Naive thymus-derived CD8-positive, alpha-beta T cell (primary cell): ENCODE measurements around the gene AHNAK. TPM values are rescaled to one million over a fixed set of nuclear protein-coding genes. Genes with fewer than 3 reads are reported as not detected.
A peak's percentile ranks its signal among the peaks of the same experiment; 100 is the strongest.

Source experiments
- ATAC-seq, 2 donors: fragments of 150-1000 bp; cut with Tn5 transposase in 1 of 2; sonication (Bioruptor Pico), chemical (Tn5 transposase) in 1 of 2; 1 replicate in 1 of 2; 2 replicates in 1 of 2; pipeline ENCODE4 v1.10.0; 2021; ENCODE audit warnings: mild to moderate bottlenecking in 2 of 2, moderate library complexity in 2 of 2
- POLR2A ChIA-PET: fragments of 350-600 bp; sonication (Branson Sonifier 250); formaldehyde crosslinking; loops from one replicate; lab custom pipeline; 2021; ENCODE audit warnings: antibody characterized with exemption; lab: Charles Lee
- DNase-seq, 10 donors: peaks; one replicate each; pipeline versions ENCODE4 v3.0.0 to v3.0.0-alpha.2; 2020 to 2022
- H3K27ac Mint-ChIP-seq, 10 donors: one replicate each; pipeline ENCODE4 v1.8.0; 2020 to 2022; ENCODE audit warnings: mild to moderate bottlenecking in 10 of 10, mixed read lengths in 10 of 10, moderate library complexity in 4 of 10, inconsistent platforms in 1 of 10
- H3K27me3 Mint-ChIP-seq, 5 donors: one replicate each; pipeline ENCODE4 v1.8.0; 2021 to 2022; ENCODE audit warnings: mixed read lengths in 5 of 5
- H3K36me3 Mint-ChIP-seq, 3 donors: one replicate each; pipeline ENCODE4 v1.8.0; 2020 to 2022; ENCODE audit warnings: mixed read lengths in 3 of 3, mild to moderate bottlenecking in 2 of 3, inconsistent platforms in 1 of 3
- H3K4me1 Mint-ChIP-seq, 4 donors: one replicate each; pipeline ENCODE4 v1.8.0; 2021 to 2022; ENCODE audit warnings: mixed read lengths in 4 of 4
- H3K4me3 Mint-ChIP-seq, 10 donors: one replicate each; pipeline ENCODE4 v1.8.0; 2020 to 2022; ENCODE audit warnings: mild to moderate bottlenecking in 10 of 10, mixed read lengths in 10 of 10, moderate library complexity in 6 of 10, inconsistent platforms in 1 of 10
- H3K9me3 Mint-ChIP-seq, 9 donors: one replicate each; pipeline ENCODE4 v1.8.0; 2020 to 2022; ENCODE audit warnings: mixed read lengths in 9 of 9, mild to moderate bottlenecking in 3 of 9, inconsistent platforms in 1 of 9, moderate library complexity in 1 of 9
- polyA plus RNA-seq, 3 donors: library from polyadenylated mRNA; unstranded; fragments of 300-500 nt; fragmentation: Illumina TruSeq; gene quantifications; one replicate each; pipeline ENCODE4 v1.2.3, GENCODE V29; 2021
- total RNA-seq, 8 experiments: library from RNA in 2 of 8; stranded (reverse) in 2 of 8; gene quantifications; one replicate each; pipeline ENCODE4 v1.2.3 and lab custom pipeline; 2021 to 2026

Gene AHNAK
- total and polyA plus RNA-seq, 5 experiments from 2014 or later = 7.7 to 231 (median 19.8) TPM

DNA sequence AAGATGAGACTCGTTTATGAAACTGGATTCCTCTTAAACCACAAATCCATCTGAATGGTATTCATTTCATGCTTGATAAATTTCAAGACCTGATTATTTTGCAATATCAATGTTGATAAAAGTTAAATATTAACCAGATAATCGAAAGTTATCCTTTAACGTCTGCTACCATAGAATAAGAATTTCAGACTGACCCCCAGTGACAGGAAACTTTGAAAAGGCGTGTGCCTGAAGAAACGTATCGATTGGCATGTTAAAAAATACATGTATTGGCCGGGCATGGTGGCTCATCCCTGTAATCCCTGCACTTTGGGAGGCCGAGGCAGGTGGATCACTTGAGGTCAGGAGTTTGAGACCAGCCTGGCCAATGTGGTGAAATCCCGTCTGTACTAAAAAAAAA, 113.9 kb downstream of the AHNAK start:
- DNase-seq = no peak
- Mint-ChIP-seq H3K27ac (no peak overlapping the region), H3K27me3 (no peaks in the 10 kb centered on the region), H3K9me3 (no peaks in the 10 kb centered on the region), H3K4me3 (no peak overlapping the region), H3K36me3 (no peaks in the 10 kb centered on the region), H3K4me1 (peaks cover 21 to 58% (median 52%) of the 10 kb centered on the region in 4 donors)
- POLR2A ChIA-PET = no interaction called here
- no peak for ATAC-seq

DNA sequence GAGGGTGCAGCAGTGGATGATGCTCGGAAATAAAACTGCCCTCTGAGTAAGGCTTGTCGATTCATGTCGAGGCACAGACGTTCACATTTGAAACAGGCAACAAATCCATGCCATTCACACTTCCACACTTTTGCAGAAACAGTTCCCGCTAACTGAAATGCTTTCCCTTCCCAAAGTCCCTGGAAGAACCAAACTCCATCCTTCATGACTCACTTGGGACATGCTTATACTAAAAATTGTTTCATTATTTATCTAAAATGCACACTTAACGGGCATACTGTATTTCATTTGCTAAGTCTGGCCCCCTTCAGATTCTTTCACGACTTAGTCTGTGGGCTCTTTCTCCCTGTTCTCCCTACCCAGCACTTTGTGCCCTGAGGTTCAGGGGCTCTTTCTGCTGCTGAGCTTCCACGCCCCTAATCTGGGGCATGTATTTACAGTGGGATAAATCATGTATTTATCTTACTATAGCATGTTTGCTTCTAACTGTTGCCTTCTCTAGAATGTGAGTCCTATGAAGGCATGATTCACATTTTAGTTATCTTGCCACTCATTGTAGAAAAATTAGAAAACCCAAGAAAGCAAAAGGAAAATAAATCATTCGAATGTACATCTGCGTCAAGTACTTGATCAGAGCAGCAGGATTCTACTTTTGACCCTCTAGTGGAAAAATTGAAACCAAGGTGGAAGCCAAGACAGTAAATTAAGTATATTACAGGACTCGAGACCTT, 115.3 kb downstream of the AHNAK start:
- Mint-ChIP-seq H3K4me1 (peaks cover 24 to 67% (median 61%) of the 10 kb centered on the region in 4 donors), H3K9me3 (no peaks in the 10 kb centered on the region), H3K27ac (peak overlapping the region in 5 of 10 donors; percentile 37 to 52 (median 43))

GRCh38 chr11:62430425-62430824, 116.2 kb downstream of the AHNAK start:
- ATAC-seq (no peak), DNase-seq (no peak)
- POLR2A ChIA-PET = no interaction called here
- H3K9me3 Mint-ChIP-seq = no peaks in the 10 kb centered on the region
- H3K4me1 Mint-ChIP-seq = peaks cover 17 to 61% (median 54%) of the 10 kb centered on the region in 4 donors
- H3K27ac Mint-ChIP-seq = peak overlapping the region in 4 of 10 donors; percentile 3 to 52 (median 20)
- H3K27me3 Mint-ChIP-seq = no peaks in the 10 kb centered on the region
- no peak overlapping the region for H3K4me3 Mint-ChIP-seq
- H3K36me3 Mint-ChIP-seq = no peaks in the 10 kb centered on the region

More for the DNA sequence above, 115.3 kb downstream of the AHNAK start:
- ATAC-seq = no peak
- POLR2A ChIA-PET = no interaction called here
- Mint-ChIP-seq H3K27me3 (no peaks in the 10 kb centered on the region), H3K4me3 (no peak overlapping the region), H3K36me3 (no peaks in the 10 kb centered on the region)
- no peak for DNase-seq

- no peak overlapping the region for H3K4me3 Mint-ChIP-seq
- H3K4me1 Mint-ChIP-seq = peaks cover 13 to 57% (median 49%) of the 10 kb centered on the region in 4 donors
- no peak for DNase-seq
- H3K27ac Mint-ChIP-seq = peak overlapping the region in 4 of 10 donors; percentile 7 to 83 (median 56)
- H3K36me3 Mint-ChIP-seq = no peaks in the 10 kb centered on the region
- no peaks in the 10 kb centered on the region for H3K27me3 Mint-ChIP-seq
- POLR2A ChIA-PET = interaction anchor here (2.3 kb wide), 1 partner anchor 126 kb away, joined by 5 read pairs; no protein-coding TSS in a partner anchor
- no peak for ATAC-seq
- no peaks in the 10 kb centered on the region for H3K9me3 Mint-ChIP-seq
Observed at GRCh38 chr11:62428871-62429560, 117.6 kb downstream of the AHNAK start.

- no peaks in the 10 kb centered on the region for H3K27me3 Mint-ChIP-seq
- POLR2A ChIA-PET = interaction anchor here (1.3 to 2.3 kb wide), 2 partner anchors 127 to 129 kb away, joined by 4 to 5 read pairs; no protein-coding TSS in a partner anchor
- no peak for DNase-seq
- peak overlapping the region in 8 of 10 donors; percentile 53 to 90 (median 78) for H3K27ac Mint-ChIP-seq
- no peak for ATAC-seq
- no peaks in the 10 kb centered on the region for H3K36me3 Mint-ChIP-seq
- peak overlapping the region in 2 of 10 donors; percentile 26 to 63 for H3K4me3 Mint-ChIP-seq
- no peaks in the 10 kb centered on the region for H3K9me3 Mint-ChIP-seq
- peaks cover 11 to 48% (median 39%) of the 10 kb centered on the region in 4 donors for H3K4me1 Mint-ChIP-seq
Observed at GRCh38 chr11:62427630-62428233, 118.9 kb downstream of the AHNAK start.

DNA sequence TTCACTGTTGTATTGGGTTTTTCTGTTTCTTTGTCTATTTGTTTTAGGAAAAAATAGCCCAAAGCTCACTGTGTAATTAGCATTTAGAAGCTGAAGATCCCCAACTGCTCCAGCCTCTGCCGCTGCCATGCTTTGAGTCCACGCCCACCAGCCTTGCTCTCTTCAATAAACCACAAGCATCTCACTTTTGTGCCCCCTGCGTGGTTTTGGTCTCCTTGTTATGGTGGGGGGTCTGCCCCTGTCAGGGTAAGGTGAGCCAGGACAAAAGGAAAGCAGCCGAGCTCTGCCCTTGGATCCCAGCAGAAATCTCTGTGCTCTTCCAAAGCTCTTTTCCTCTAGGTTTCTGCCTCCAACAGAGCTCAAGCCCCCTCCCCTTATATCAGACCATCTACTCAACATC, 123.6 kb downstream of the AHNAK start:
- no peak for DNase-seq

DNA sequence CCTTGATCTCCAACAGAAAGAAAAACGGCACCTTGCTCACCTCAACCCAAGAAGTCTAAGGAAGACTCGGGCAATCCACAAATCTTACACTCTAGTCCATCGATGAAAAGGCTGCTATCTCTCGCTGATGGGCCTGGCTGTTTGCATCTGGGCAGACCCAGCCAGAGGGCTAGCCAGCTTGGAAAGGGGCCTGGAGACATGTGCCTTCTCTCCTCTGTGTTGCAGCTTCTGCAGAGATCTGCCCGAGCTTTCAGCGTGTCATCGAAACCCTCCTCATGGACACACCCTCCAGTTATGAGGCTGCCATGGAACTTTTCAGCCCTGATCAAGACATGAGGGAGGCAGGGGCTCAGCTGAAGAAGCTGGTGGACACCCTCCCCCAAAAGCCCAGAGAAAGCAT, 124.6 kb downstream of the AHNAK start:
- DNase-seq = no peak
- H3K27me3 Mint-ChIP-seq = no peaks in the 10 kb centered on the region
- no peaks in the 10 kb centered on the region for H3K36me3 Mint-ChIP-seq
- peak overlapping the region in 2 of 10 donors; percentile 3 to 27 for H3K27ac Mint-ChIP-seq
- no peak overlapping the region for H3K4me3 Mint-ChIP-seq
- ATAC-seq = no peak
- H3K9me3 Mint-ChIP-seq = no peaks in the 10 kb centered on the region
- POLR2A ChIA-PET = interaction anchor here (1.0 kb wide), 1 partner anchor 137 kb away, joined by 4 read pairs; no protein-coding TSS in a partner anchor
- H3K4me1 Mint-ChIP-seq = peaks cover 6 to 18% (median 14%) of the 10 kb centered on the region in 4 donors

More for the DNA sequence above, 123.6 kb downstream of the AHNAK start:
- Mint-ChIP-seq H3K27ac (peak overlapping the region in 2 of 10 donors; percentile 57 to 95), H3K4me3 (peak overlapping the region in 1 of 10 donors; percentile 18), H3K9me3 (no peaks in the 10 kb centered on the region), H3K27me3 (no peaks in the 10 kb centered on the region), H3K4me1 (peaks cover 6 to 27% (median 18%) of the 10 kb centered on the region in 4 donors), H3K36me3 (no peaks in the 10 kb centered on the region)
- ATAC-seq = no peak
- POLR2A ChIA-PET = interaction anchor here (0.7 to 1.0 kb wide), 2 partner anchors 120 to 129 kb away, joined by 3 to 5 read pairs; no protein-coding TSS in a partner anchor

DNA sequence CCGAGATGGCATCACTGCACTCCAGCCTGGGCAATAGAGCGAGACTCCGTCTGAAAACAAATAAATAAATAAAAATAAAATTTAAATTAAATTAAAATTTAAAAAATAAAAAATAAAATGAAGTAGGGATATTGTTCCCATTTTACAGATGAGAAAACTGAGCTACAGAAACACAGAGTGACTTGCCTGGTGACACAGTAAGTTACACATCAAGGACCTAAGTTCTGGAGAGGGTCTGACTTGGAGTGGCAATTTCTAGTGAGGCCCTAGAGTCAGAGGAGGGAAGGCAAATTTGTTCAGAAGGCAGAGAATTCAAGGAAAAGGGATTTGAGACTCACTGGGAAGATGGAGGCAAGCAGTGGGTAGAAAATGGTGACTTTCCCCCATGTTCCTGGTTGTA, 125.7 kb downstream of the AHNAK start:
- Mint-ChIP-seq H3K36me3 (no peaks in the 10 kb centered on the region), H3K27me3 (no peaks in the 10 kb centered on the region), H3K9me3 (no peaks in the 10 kb centered on the region), H3K27ac (peak overlapping the region in 3 of 10 donors; percentile 66 to 78 (median 74)), H3K4me3 (no peak overlapping the region), H3K4me1 (peaks cover 3 to 8% (median 6%) of the 10 kb centered on the region in 4 donors)
- DNase-seq (no peak), ATAC-seq (no peak)
- POLR2A ChIA-PET = interaction anchor here (0.7 to 1.0 kb wide), 2 partner anchors 138 to 165 kb away, joined by 4 read pairs; no protein-coding TSS in a partner anchor

DNA sequence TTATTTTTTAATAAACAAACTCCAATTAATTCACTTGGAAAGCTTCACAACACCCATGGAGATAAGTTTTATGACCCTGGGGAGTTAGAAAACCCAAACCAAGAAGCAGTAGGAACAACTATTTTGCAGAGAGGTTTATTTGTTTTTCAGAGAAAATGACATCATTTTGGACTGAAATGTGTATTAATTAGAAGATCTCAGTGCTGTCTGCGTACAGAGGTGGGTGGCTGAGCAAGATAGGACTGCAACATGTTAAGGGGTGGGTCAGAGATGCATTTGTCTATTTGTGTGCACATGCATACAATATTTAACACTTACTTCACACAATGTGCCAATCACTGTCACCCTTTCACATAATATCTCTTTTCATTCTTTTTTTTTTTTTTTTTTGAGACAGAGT, 126.7 kb downstream of the AHNAK start:
- POLR2A ChIA-PET = interaction anchor here (0.7 kb wide), 1 partner anchor 166 kb away, joined by 4 read pairs; no protein-coding TSS in a partner anchor
- DNase-seq (no peak), ATAC-seq (no peak)
- Mint-ChIP-seq H3K36me3 (no peaks in the 10 kb centered on the region), H3K9me3 (no peaks in the 10 kb centered on the region), H3K4me3 (no peak overlapping the region), H3K27me3 (no peaks in the 10 kb centered on the region), H3K27ac (no peak overlapping the region), H3K4me1 (peaks cover 3 to 8% (median 6%) of the 10 kb centered on the region in 4 donors)

- peak overlapping the region in 1 of 10 donors; percentile 8 for H3K27ac Mint-ChIP-seq
- peaks cover 0 to 3% (median 1%) of the 10 kb centered on the region in 4 donors for H3K4me1 Mint-ChIP-seq
- H3K36me3 Mint-ChIP-seq = no peaks in the 10 kb centered on the region
- DNase-seq (no peak), ATAC-seq (no peak)
- no peaks in the 10 kb centered on the region for H3K9me3 Mint-ChIP-seq
- no peak overlapping the region for H3K4me3 Mint-ChIP-seq
- H3K27me3 Mint-ChIP-seq = no peaks in the 10 kb centered on the region
- POLR2A ChIA-PET = no interaction called here
Observed at GRCh38 chr11:62419314-62419929, 127.2 kb downstream of the AHNAK start.

- Mint-ChIP-seq H3K27ac (peak within 1 kb of the TSS in 3 of 10 donors; percentile 10 to 37 (median 23)), H3K36me3 (no peaks in the 10 kb centered on the region)
- POLR2A ChIA-PET = no interaction called here
Observed at GRCh38 chr11:62418733-62419132, 127.9 kb downstream of the AHNAK start, which contains the start of gene SCGB1A1. TSS of gene SCGB1A1 (plus strand) at chr11:62419033. CDS start at chr11:62419096, 63 bp downstream.

GRCh38 chr11:62418136-62418535, 128.5 kb downstream of the AHNAK start:
- H3K4me3 Mint-ChIP-seq = no peak overlapping the region
- H3K36me3 Mint-ChIP-seq = no peaks in the 10 kb centered on the region
- POLR2A ChIA-PET = no interaction called here
- no peaks in the 10 kb centered on the region for H3K27me3 Mint-ChIP-seq
- peaks cover 0 to 1% (median 0%) of the 10 kb centered on the region in 4 donors for H3K4me1 Mint-ChIP-seq
- H3K27ac Mint-ChIP-seq = peak overlapping the region in 3 of 10 donors; percentile 10 to 37 (median 23)
- ATAC-seq (no peak), DNase-seq (no peak)
- no peaks in the 10 kb centered on the region for H3K9me3 Mint-ChIP-seq

More at GRCh38 chr11:62418733-62419132, 127.9 kb downstream of the AHNAK start, which contains the start of gene SCGB1A1:
- Mint-ChIP-seq H3K27me3 (no peaks in the 10 kb centered on the region), H3K9me3 (no peaks in the 10 kb centered on the region), H3K4me1 (peaks cover 0 to 2% (median 0%) of the 10 kb centered on the region in 4 donors), H3K4me3 (no peak within 1 kb of the TSS)
- DNase-seq (no peak), ATAC-seq (no peak)
